Midbrain (tissue), 1 donor: ENCODE measurements around the gene ABCA12.
A peak's percentile ranks its signal among the peaks of the same experiment; 100 is the strongest.

Experiments used
- DNase-seq: peaks from one replicate; lab custom pipeline; 2025; lab: John Stamatoyannopoulos, UW

ABCA12 gene

GRCh38 chr2:214966420-214966819, 172.0 kb downstream of the ABCA12 start:
- DNase-seq = no peak

GRCh38 chr2:214960677-214961076, 177.7 kb downstream of the ABCA12 start:
- DNase-seq = no peak

GRCh38 chr2:214946949-214947348, 191.5 kb downstream of the ABCA12 start:
- no peak for DNase-seq

- no peak for DNase-seq
Observed at GRCh38 chr2:214934006-214934405, 204.4 kb downstream of the ABCA12 start.

- no peak for DNase-seq
Observed at GRCh38 chr2:214904634-214905033, 233.8 kb downstream of the ABCA12 start.

- DNase-seq = no peak
Observed at GRCh38 chr2:214904176-214904575, 234.2 kb downstream of the ABCA12 start.

- no peak for DNase-seq
Observed at GRCh38 chr2:214902286-214902685, 236.1 kb downstream of the ABCA12 start.

GRCh38 chr2:214899751-214900150, 238.7 kb downstream of the ABCA12 start:
- DNase-seq = no peak

- DNase-seq = no peak
Observed at GRCh38 chr2:214896274-214896673, 242.2 kb downstream of the ABCA12 start.

GRCh38 chr2:214895469-214895868, 243.0 kb downstream of the ABCA12 start:
- DNase-seq = no peak

- DNase-seq = no peak
Observed at GRCh38 chr2:214889301-214889700, 249.1 kb downstream of the ABCA12 start.

GRCh38 chr2:214881647-214882202, 256.7 kb downstream of the ABCA12 start:
- peak; percentile 24 for DNase-seq
